Bronchial epithelial cell (primary cell): Measurements from ENCODE around the gene NGB. TPM values are rescaled to one million over a fixed set of nuclear protein-coding genes. Genes with fewer than 3 reads are reported as not detected.

Experiments used
- DNase-seq: peaks from one replicate; pipeline ENCODE4 v3.0.0-alpha.2; 2010; ENCODE audit warnings: low read depth
- FAIRE-seq: peaks from 2 replicates; lab custom pipeline; 2011; peaks lifted over from hg19 to GRCh38; lab: Jason Lieb, UNC
- H3K27me3 ChIP-seq: 2 replicates; pipeline ENCODE4 v1.5.1; 2011; ENCODE audit warnings: low read length; ENCODE audit not compliant: control insufficient read depth, insufficient read depth
- H3K36me3 ChIP-seq: 2 replicates; pipeline ENCODE4 v1.5.1; 2011; ENCODE audit warnings: low read length; ENCODE audit not compliant: control insufficient read depth, insufficient read depth
- H3K4me3 ChIP-seq: 2 replicates; pipeline ENCODE4 v1.5.1; 2011; ENCODE audit warnings: mild to moderate bottlenecking, low read depth, low read length, control low read depth
- CTCF ChIP-seq: IDR thresholded peaks from 2 replicates; pipeline ENCODE4 v1.5.1; 2011; ENCODE audit warnings: mild to moderate bottlenecking, moderate library complexity, low read length, control low read depth, inconsistent platforms; ENCODE audit not compliant: insufficient read depth, severe bottlenecking
- total RNA-seq: library from RNA; depleted of rRNA; stranded (reverse); fragments of >200 nt; gene quantifications from 2 replicates; pipeline ENCODE4 v1.2.1, GENCODE V29; 2014

Gene NGB
- total RNA-seq, 1 donor from 2014 or later: 0.26 TPM

- peak; percentile 32 for FAIRE-seq
- peak; percentile 72 for DNase-seq
- Histone ChIP-seq H3K36me3 (no peaks in the 10 kb centered on the region), H3K4me3 (no peak overlapping the region), H3K27me3 (no peaks in the 10 kb centered on the region)
- no peak for TF ChIP-seq CTCF
Observed at GRCh38 chr14:77316872-77317301, 45.9 kb upstream of the NGB start.

- no peak for TF ChIP-seq CTCF
- H3K27me3 ChIP-seq: no peaks in the 10 kb centered on the region
- no peaks in the 10 kb centered on the region for H3K36me3 ChIP-seq
- H3K4me3 ChIP-seq: no peak overlapping the region
- no peak for FAIRE-seq
- no peak for DNase-seq
Observed at GRCh38 chr14:77316195-77316505, 45.1 kb upstream of the NGB start.

GRCh38 chr14:77314539-77315457 is 43.8 kb upstream of the NGB start:
- FAIRE-seq (no peak), DNase-seq (no peak)
- TF ChIP-seq CTCF: no peak
- Histone ChIP-seq H3K36me3 (no peaks in the 10 kb centered on the region), H3K4me3 (no peak overlapping the region), H3K27me3 (no peaks in the 10 kb centered on the region)

GRCh38 chr14:77314043-77314442 is 43.0 kb upstream of the NGB start:
- peak; percentile 99 for DNase-seq
- H3K27me3 ChIP-seq: no peaks in the 10 kb centered on the region
- H3K36me3 ChIP-seq: no peaks in the 10 kb centered on the region
- H3K4me3 ChIP-seq: no peak overlapping the region
- no peak for TF ChIP-seq CTCF
- FAIRE-seq: peak; percentile 55

GRCh38 chr14:77313371-77313770 is 42.4 kb upstream of the NGB start:
- no peak overlapping the region for H3K4me3 ChIP-seq
- TF ChIP-seq CTCF: no peak
- no peaks in the 10 kb centered on the region for H3K27me3 ChIP-seq
- no peaks in the 10 kb centered on the region for H3K36me3 ChIP-seq
- DNase-seq: no peak
- FAIRE-seq: no peak
